Neural cell (in vitro differentiated cells): ENCODE data around the gene SMARCAD1. TPM values are rescaled to one million over a fixed set of nuclear protein-coding genes. Genes with fewer than 3 reads are reported as not detected.

Source experiments
- H2AFZ ChIP-seq: fragments of 200-600, 300-800 bp; sonication (generic), shearing (Covaris generic); 2 replicates; pipeline ENCODE4 v1.6.0; 2014; ENCODE audit warnings: low read depth, mild to moderate bottlenecking, antibody characterized with exemption, low read length, moderate library complexity
- H3F3A ChIP-seq: fragments of 200-600 bp; shearing (Covaris generic); 2 replicates; pipeline ENCODE4 v1.6.1; 2016; ENCODE audit warnings: mild to moderate bottlenecking, moderate library complexity, mixed read lengths, antibody characterized with exemption, low read length; ENCODE audit not compliant: insufficient read depth, poor library complexity, severe bottlenecking
- H3K27ac ChIP-seq: fragments of 200-600, 300-800 bp; sonication (generic), shearing (Covaris generic); 2 replicates; pipeline ENCODE4 v1.5.1; 2014; ENCODE audit warnings: mild to moderate bottlenecking, low read length, moderate library complexity
- H3K27me3 ChIP-seq: fragments of 300-800, 200-600 bp; sonication (generic), shearing (Covaris generic); 2 replicates; pipeline ENCODE4 v1.6.0; 2014; ENCODE audit warnings: mild to moderate bottlenecking, low read depth, low read length, moderate library complexity; ENCODE audit not compliant: insufficient read depth
- H3K36me3 ChIP-seq: fragments of 300-800, 200-600 bp; sonication (generic), shearing (Covaris generic); 2 replicates; pipeline ENCODE4 v1.5.1; 2014; ENCODE audit warnings: mild to moderate bottlenecking, antibody characterized with exemption, low read length, moderate library complexity; ENCODE audit not compliant: insufficient read depth
- H3K4me2 ChIP-seq: fragments of 300-800, 200-600 bp; sonication (generic), shearing (Covaris generic); 2 replicates; pipeline ENCODE4 v1.6.0; 2014; ENCODE audit warnings: mild to moderate bottlenecking, low read length
- H3K4me3 ChIP-seq: fragments of 300-800, 200-600 bp; sonication (generic), shearing (Covaris generic); 2 replicates; pipeline ENCODE4 v1.5.1; 2014; ENCODE audit warnings: mild to moderate bottlenecking, low read length, moderate library complexity
- H3K79me2 ChIP-seq: fragments of 200-600 bp; shearing (Covaris generic); replicated peaks from 2 replicates; pipeline ENCODE4 v1.6.0; 2014; ENCODE audit warnings: mild to moderate bottlenecking, low read length, moderate library complexity; ENCODE audit not compliant: insufficient read depth
- H3K9ac ChIP-seq: fragments of 300-800, 200-600 bp; sonication (generic), shearing (Covaris generic); 2 replicates; pipeline ENCODE4 v1.6.1; 2016; ENCODE audit warnings: mild to moderate bottlenecking, low read length, mixed read lengths
- H3K9me2 ChIP-seq: fragments of 200-600 bp; shearing (Covaris generic); 2 replicates; pipeline ENCODE4 v1.6.1; 2016; ENCODE audit warnings: mild to moderate bottlenecking, low read length, mixed read lengths; ENCODE audit not compliant: insufficient read depth
- H3K9me3 ChIP-seq: fragments of 200-600, 300-800 bp; sonication (generic), shearing (Covaris generic); 2 replicates; pipeline ENCODE4 v1.6.1; 2016; ENCODE audit warnings: mild to moderate bottlenecking, mixed run types, low read length, moderate library complexity, mixed read lengths
- H4K20me1 ChIP-seq: fragments of 200-600 bp; shearing (Covaris generic); 2 replicates; pipeline ENCODE4 v1.6.1; 2016; ENCODE audit warnings: mild to moderate bottlenecking, mixed run types; ENCODE audit not compliant: insufficient read depth
- CTCF ChIP-seq: fragments of 450-650 bp; IDR thresholded peaks from 2 replicates; pipeline ENCODE4 v1.5.1; 2014; ENCODE audit warnings: antibody characterized with exemption, mild to moderate bottlenecking, moderate library complexity; ENCODE audit not compliant: poor library complexity, severe bottlenecking
- EP300 ChIP-seq: fragments of 450-650 bp; conservative IDR thresholded peaks from 2 replicates; pipeline ENCODE4 v1.6.1; 2014; ENCODE audit warnings: antibody characterized with exemption, mild to moderate bottlenecking, moderate library complexity; ENCODE audit not compliant: poor library complexity, severe bottlenecking
- EZH2 ChIP-seq: fragments of 200-600, 300-800 bp; shearing (Covaris generic), sonication (generic); IDR thresholded peaks from 2 replicates; pipeline ENCODE4 v1.6.1; 2014; ENCODE audit warnings: antibody characterized with exemption, low read length, borderline replicate concordance, mild to moderate bottlenecking; ENCODE audit not compliant: insufficient read depth, poor library complexity, severe bottlenecking
- MXI1 ChIP-seq: fragments of 450-650 bp; conservative IDR thresholded peaks from 2 replicates; pipeline ENCODE4 v1.6.1; 2014; ENCODE audit warnings: antibody characterized with exemption, mild to moderate bottlenecking; ENCODE audit not compliant: poor library complexity, severe bottlenecking
- POLR2AphosphoS5 ChIP-seq: IDR thresholded peaks from 2 replicates; pipeline ENCODE4 v1.6.1; 2012
- RAD21 ChIP-seq: fragments of 450-650 bp; conservative IDR thresholded peaks from 2 replicates; pipeline ENCODE4 v1.6.1; 2014; ENCODE audit warnings: antibody characterized with exemption, mild to moderate bottlenecking, moderate library complexity
- REST ChIP-seq: IDR thresholded peaks from 2 replicates; pipeline ENCODE4 v1.6.1; 2012; ENCODE audit warnings: borderline replicate concordance
- SMC3 ChIP-seq: fragments of 450-650 bp; conservative IDR thresholded peaks from 2 replicates; pipeline ENCODE4 v1.6.1; 2014; ENCODE audit warnings: antibody characterized with exemption, mild to moderate bottlenecking, moderate library complexity; ENCODE audit not compliant: poor library complexity
- TAF1 ChIP-seq: IDR thresholded peaks from 2 replicates; pipeline ENCODE4 v1.6.1; 2012; ENCODE audit warnings: low read depth
- polyA plus RNA-seq: library from polyadenylated mRNA; depleted of rRNA; stranded (reverse); fragments of >200 nt; gene quantifications from 2 replicates; pipeline ENCODE4 v1.2.3, GENCODE V29; 2014

The SMARCAD1 gene
- polyA plus RNA-seq, 1 donor from 2014 or later: 129 TPM

DNA sequence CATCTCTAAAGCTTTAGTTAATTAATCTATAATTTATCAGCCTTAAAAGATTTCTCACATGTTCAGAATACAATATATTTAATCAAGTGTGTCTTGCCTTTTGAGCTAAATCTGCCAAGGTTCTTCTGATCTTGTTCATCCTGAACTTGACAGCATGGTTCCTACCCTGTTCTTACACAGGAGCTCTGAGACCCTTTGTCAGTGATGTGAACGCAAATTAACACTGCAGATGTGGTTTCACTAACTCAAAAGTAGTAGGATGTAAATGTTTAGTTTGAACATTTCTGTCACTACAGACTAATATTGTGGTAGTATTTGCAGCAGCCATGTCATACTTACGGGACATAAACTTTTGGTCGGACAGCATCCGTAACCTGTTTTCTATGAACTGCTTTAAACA, 59.4 kb downstream of the SMARCAD1 start:
- Histone ChIP-seq H2AFZ (no peak overlapping the region), H3K79me2 (no peaks in the 10 kb centered on the region), H4K20me1 (no peaks in the 10 kb centered on the region), H3K4me2 (no peak overlapping the region), H3K27ac (no peak overlapping the region), H3K27me3 (no peaks in the 10 kb centered on the region), H3F3A (no peaks in the 10 kb centered on the region), H3K4me3 (no peak overlapping the region), H3K9me2 (no peaks in the 10 kb centered on the region), H3K36me3 (no peaks in the 10 kb centered on the region), H3K9me3 (no peaks in the 10 kb centered on the region), H3K9ac (no peak overlapping the region)
- TF ChIP-seq CTCF (no peak), RAD21 (no peak), POLR2AphosphoS5 (no peak), SMC3 (no peak), REST (no peak), MXI1 (no peak), EP300 (no peak), TAF1 (no peak)

DNA sequence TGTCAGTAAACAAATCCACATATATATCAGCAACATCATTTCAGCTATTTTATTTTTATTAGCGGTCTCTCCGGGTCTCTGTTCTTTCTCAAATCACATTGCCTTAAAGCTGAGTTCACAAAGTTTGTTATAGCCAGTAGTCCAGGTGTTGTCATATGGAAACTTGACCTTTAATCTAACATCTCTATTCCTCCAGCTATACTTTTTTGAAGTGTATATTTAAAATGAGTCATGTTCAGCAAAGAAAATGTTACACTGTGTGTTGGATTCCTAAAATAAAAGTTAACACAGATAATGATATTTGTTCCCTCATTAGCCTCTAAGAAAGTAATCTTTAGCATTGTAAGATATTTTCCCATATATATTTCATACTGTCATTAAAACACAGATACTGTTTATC, 63.6 kb downstream of the SMARCAD1 start:
- Histone ChIP-seq H3K27ac (no peak overlapping the region), H2AFZ (no peak overlapping the region), H3K27me3 (no peaks in the 10 kb centered on the region), H4K20me1 (no peaks in the 10 kb centered on the region), H3K9me2 (no peaks in the 10 kb centered on the region), H3K9me3 (no peaks in the 10 kb centered on the region), H3K4me3 (no peak overlapping the region), H3K9ac (no peak overlapping the region), H3K36me3 (no peaks in the 10 kb centered on the region), H3K4me2 (no peak overlapping the region), H3F3A (no peaks in the 10 kb centered on the region), H3K79me2 (no peaks in the 10 kb centered on the region)
- TF ChIP-seq MXI1 (no peak), CTCF (no peak), TAF1 (no peak), RAD21 (no peak), REST (no peak), EZH2 (no peak)
